ENCODE data around the gene OPCML.

- TF ChIP-seq CTCF (IDR thresholded peaks at IDR 0.05) (no peak), POLR2A (IDR thresholded peaks at IDR 0.05; ENCODE audit: low read depth) (no peak)
Observed at GRCh38 chr11:133206313-133207005, 325.8 kb downstream of the OPCML start.

All from esophagus muscularis mucosa (tissue), 3 donors.